Adrenal gland (tissue), 12 donors: Measurements from ENCODE around the gene LIPC. TPM values are rescaled to one million over a fixed set of nuclear protein-coding genes. Genes with fewer than 3 reads are reported as not detected.
A peak's percentile ranks its signal among the peaks of the same experiment; 100 is the strongest.

Source experiments
- DNase-seq, 7 donors: peaks; one replicate each; pipeline ENCODE4 v3.0.0-alpha.2; 2019 to 2020
- H3K27ac ChIP-seq, 5 donors: fragments of 200-600 bp; sonication (generic) in 4 of 5; 1 replicate in 3 of 5; 2 replicates in 2 of 5; pipeline versions ENCODE4 v1.5.1 to v1.8.0; 2016 to 2020; ENCODE audit warnings: mild to moderate bottlenecking in 1 of 5
- H3K27me3 ChIP-seq: fragments of 200-600 bp; 2 replicates; pipeline ENCODE4 v1.8.0; 2021
- H3K36me3 ChIP-seq, 2 donors: fragments of 200-600 bp; replicated peaks in 1 of 2; 1 replicate in 1 of 2; 2 replicates in 1 of 2; pipeline versions ENCODE4 v1.5.1 to v1.8.0; 2018 to 2022
- H3K4me1 ChIP-seq, 2 donors: fragments of 200-600 bp; replicated peaks in 1 of 2; 1 replicate in 1 of 2; 2 replicates in 1 of 2; pipeline versions ENCODE4 v1.5.1 to v1.8.0; 2018 to 2021
- H3K4me3 ChIP-seq, 4 donors: fragments of 200-600 bp; sonication (generic) in 3 of 4; one replicate each; pipeline ENCODE4 v1.5.1; 2016 to 2018
- H3K9me3 ChIP-seq, 3 donors: fragments of 200-600 bp; sonication (generic) in 1 of 3; replicated peaks in 1 of 3; 1 replicate in 2 of 3; 2 replicates in 1 of 3; pipeline versions ENCODE4 v1.5.1 to v1.8.0; 2016 to 2021
- CTCF ChIP-seq, 6 experiments: fragments of 450-650 bp in 4 of 6; fragments of 200-600 bp in 2 of 6; sonication (generic) in 1 of 6; IDR thresholded peaks; 1 replicate in 5 of 6; 2 replicates in 1 of 6; pipeline versions ENCODE4 v1.5.1 to v1.8.0; 2016 to 2021; ENCODE audit warnings: antibody characterized with exemption in 6 of 6, mild to moderate bottlenecking in 2 of 6, moderate library complexity in 1 of 6
- POLR2A ChIP-seq, 2 donors: fragments of 450-650 bp; IDR thresholded peaks; one replicate each; pipeline ENCODE4 v1.6.1; 2017; ENCODE audit warnings: antibody characterized with exemption in 2 of 2, mild to moderate bottlenecking in 2 of 2, moderate library complexity in 1 of 2
- WGBS, 4 donors: extraction: QIAGEN DNeasy Blood & Tissue Kit in 2 of 4; methylation state at CpG; one replicate each; pipeline versions ENCODE4 v1.1.5 to v1.1.7; 2013 to 2017; 5-methylcytosine and 5-hydroxymethylcytosine counted together
- intact Hi-C, 2 donors: fragments of 100-400 bp; cut with DNase I; formaldehyde crosslinking; loops; one replicate each; pipeline versions ENCODE4 v1.14.1 to v1.15.0; 2022 to 2023
- polyA plus RNA-seq, 3 donors: library from polyadenylated mRNA; stranded (reverse); fragments of 200-250 nt in 2 of 3; fragments of 350-450 nt in 1 of 3; fragmentation: Illumina TruSeq in 1 of 3; extraction: RNeasy Lipid Tissue Mini Kit (QIAGEN cat#74804) in 1 of 3; gene quantifications; one replicate each; pipeline ENCODE4 v1.2.3, GENCODE V29; 2013 to 2014
- total RNA-seq, 9 donors: library from RNA; depleted of rRNA in 4 of 9; stranded (reverse); fragments of >200 nt in 4 of 9; fragments of 120-200 nt in 1 of 9; fragmentation: NEBNext Ultra II Directional in 1 of 9; extraction: Animal tissue kit (Norgen Biotek cat#: 25700) in 1 of 9; gene quantifications; one replicate each; pipeline versions ENCODE4 v1.1.0 to v1.2.4, GENCODE V29; 2013 to 2023
- donor health status: healthy with polysubstance abuse.
- donor health status: Bipolar disorder and iron deficiency.
- donor health status: DM: yes; HTN: yes; CAD: no.
- donor health status: DM: no; HTN: no; CAD: no.
- donor health status: DM: no; HTN: no; CAD: no.
- donor health status: DM: yes; HTN: yes; CAD: no.

The LIPC gene
- total and polyA plus RNA-seq, 12 donors = 0.11 to 1.0 (median 0.24) TPM; not detected in 5

GRCh38 chr15:58438111-58438510 is 6.3 kb downstream of the LIPC start:
- no peaks in the 10 kb centered on the region for H3K27me3 ChIP-seq
- intact Hi-C loops = loop anchor here in 1 of 2 donors (10.0 kb wide), 1 partner anchor 107 kb away; no protein-coding TSS in a partner anchor
- H3K9me3 ChIP-seq = no peaks in the 10 kb centered on the region
- H3K4me1 ChIP-seq = peaks cover 18 to 30% of the 10 kb centered on the region in 2 donors
- DNase-seq = no peak
- 89 to 99% (median 96%) methylated on average over 5 to 9 of the region's 9 CpGs for WGBS, 4 donors
- TF ChIP-seq CTCF (IDR thresholded peaks at IDR 0.05) (no peak), POLR2A (IDR thresholded peaks at IDR 0.05) (no peak)
- no peak overlapping the region for H3K27ac ChIP-seq
- H3K36me3 ChIP-seq = no peaks in the 10 kb centered on the region
- H3K4me3 ChIP-seq = no peak overlapping the region

- TF ChIP-seq POLR2A (IDR thresholded peaks at IDR 0.05) = no peak
- TF ChIP-seq CTCF (IDR thresholded peaks at IDR 0.05) = peak in 2 of 6 experiments; percentile 9 to 10
- no peaks in the 10 kb centered on the region for H3K27me3 ChIP-seq
- H3K4me3 ChIP-seq = no peak overlapping the region
- peaks cover 18 to 30% of the 10 kb centered on the region in 2 donors for H3K4me1 ChIP-seq
- 87 to 95% (median 90%) methylated on average over 7 of the region's 7 CpGs for WGBS, 4 donors
- no peak overlapping the region for H3K27ac ChIP-seq
- H3K9me3 ChIP-seq = no peaks in the 10 kb centered on the region
- no peaks in the 10 kb centered on the region for H3K36me3 ChIP-seq
- intact Hi-C loops = loop anchor here in 1 of 2 donors (10.0 kb wide), 1 partner anchor 106 kb away; no protein-coding TSS in a partner anchor
- peak in 3 of 7 donors; percentile 23 to 63 (median 37) for DNase-seq
These were observed 7.2 kb downstream of the LIPC start for GRCh38 chr15:58438956-58439355.

- Histone ChIP-seq H3K4me1 (peaks cover 18 to 30% of the 10 kb centered on the region in 2 donors), H3K9me3 (no peaks in the 10 kb centered on the region), H3K27me3 (no peaks in the 10 kb centered on the region), H3K36me3 (no peaks in the 10 kb centered on the region), H3K4me3 (no peak overlapping the region), H3K27ac (peak overlapping the region in 4 of 5 donors; percentile 15 to 76 (median 73))
- intact Hi-C loops = no loop called here
- DNase-seq = peak; percentile 52 to 85 (median 75)
- 47 to 50% (median 48%) methylated on average over 7 of the region's 7 CpGs for WGBS, 4 donors
- TF ChIP-seq POLR2A (IDR thresholded peaks at IDR 0.05) = peak in 1 of 2 donors; percentile 18
- TF ChIP-seq CTCF (IDR thresholded peaks at IDR 0.05) = no peak
These were observed 8.5 kb downstream of the LIPC start for GRCh38 chr15:58440158-58440910.

GRCh38 chr15:58440922-58441321 is 9.1 kb downstream of the LIPC start:
- WGBS, 4 donors = 95 to 100% (median 98%) methylated on average over 1 of the region's 1 CpG
- intact Hi-C loops = no loop called here
- no peak for DNase-seq
- Histone ChIP-seq H3K36me3 (no peaks in the 10 kb centered on the region), H3K4me3 (no peak overlapping the region), H3K27me3 (no peaks in the 10 kb centered on the region), H3K4me1 (peaks cover 18 to 30% of the 10 kb centered on the region in 2 donors), H3K27ac (peak overlapping the region in 3 of 5 donors; percentile 70 to 76 (median 76)), H3K9me3 (no peaks in the 10 kb centered on the region)
- TF ChIP-seq POLR2A (IDR thresholded peaks at IDR 0.05) (no peak), CTCF (IDR thresholded peaks at IDR 0.05) (no peak)
